SK-N-SH treated with all-trans-retinoic acid at 6 μM for 48 hours (cell line): ENCODE results near the gene EGFL7.

ENCODE experiments used
- ATAC-seq: fragments of 200-7000 bp; cut with Tn5 transposase; 3 replicates; pipeline ENCODE4 v1.9.1; 2020; ENCODE audit warnings: mild to moderate bottlenecking, moderate library complexity
- BACH2 ChIP-seq: fragments of 250-450 bp; sonication (Bioruptor Pico); IDR thresholded peaks from 2 replicates; pipeline ENCODE4 v1.9.0; 2021; ENCODE audit warnings: mild to moderate bottlenecking, borderline replicate concordance
- CSDC2 ChIP-seq: fragments of 250-450 bp; sonication (Bioruptor Pico); IDR thresholded peaks from 2 replicates; pipeline ENCODE4 v1.5.0; 2020; ENCODE audit warnings: mild to moderate bottlenecking, moderate library complexity
- ESRRG ChIP-seq: fragments of 250-450 bp; sonication (Bioruptor Pico); IDR thresholded peaks from 2 replicates; pipeline ENCODE4 v1.6.1; 2021; ENCODE audit warnings: mild to moderate bottlenecking
- GLIS3 ChIP-seq: fragments of 250-450 bp; sonication (Bioruptor Pico); IDR thresholded peaks from 2 replicates; pipeline ENCODE4 v1.5.0; 2020; ENCODE audit warnings: mild to moderate bottlenecking, moderate library complexity
- ISL1 ChIP-seq: fragments of 250-450 bp; sonication (Bioruptor Pico); IDR thresholded peaks from 2 replicates; pipeline ENCODE4 v2.1.2; 2022; ENCODE audit warnings: mild to moderate bottlenecking, moderate library complexity
- OSR1 ChIP-seq: fragments of 250-450 bp; sonication (Bioruptor Pico); IDR thresholded peaks from 2 replicates; pipeline ENCODE4 v1.8.0; 2022; ENCODE audit warnings: moderate library complexity, mild to moderate bottlenecking, inconsistent platforms
- PPARA ChIP-seq: fragments of 250-450 bp; sonication (Bioruptor Pico); IDR thresholded peaks from 2 replicates; pipeline ENCODE4 v1.5.0; 2020; ENCODE audit warnings: mild to moderate bottlenecking, borderline replicate concordance
- RARB ChIP-seq: fragments of 250-450 bp; sonication (Bioruptor Pico); IDR thresholded peaks from 2 replicates; pipeline ENCODE4 v1.8.0; 2021; ENCODE audit warnings: mild to moderate bottlenecking, moderate library complexity
- TCF4 ChIP-seq: fragments of 250-450 bp; sonication (Bioruptor Pico); IDR thresholded peaks from 2 replicates; pipeline ENCODE4 v1.8.0; 2021; ENCODE audit warnings: mild to moderate bottlenecking, moderate library complexity, borderline replicate concordance
- TOX ChIP-seq: fragments of 250-450 bp; sonication (Bioruptor Pico); IDR thresholded peaks from 2 replicates; pipeline ENCODE4 v1.8.0; 2021; ENCODE audit warnings: mild to moderate bottlenecking, moderate library complexity, borderline replicate concordance
- ZC3H10 ChIP-seq: fragments of 250-450 bp; sonication (Bioruptor Pico); IDR thresholded peaks from 2 replicates; pipeline ENCODE4 v1.5.1; 2021; ENCODE audit warnings: mild to moderate bottlenecking, moderate library complexity
- ZFP3 ChIP-seq: fragments of 250-450 bp; sonication (Bioruptor Pico); IDR thresholded peaks from 2 replicates; pipeline ENCODE4 v1.5.0; 2020; ENCODE audit warnings: mild to moderate bottlenecking, moderate library complexity
- ZFP30 ChIP-seq: fragments of 450-650 bp; formaldehyde crosslinking; IDR thresholded peaks from 2 replicates; pipeline ENCODE4 v1.5.0; 2022; ENCODE audit warnings: mild to moderate bottlenecking, moderate library complexity
- ZNF565 ChIP-seq: fragments of 450-650 bp; formaldehyde crosslinking; conservative IDR thresholded peaks from 2 replicates; pipeline ENCODE4 v1.5.0; 2020; ENCODE audit warnings: low read depth, mild to moderate bottlenecking, moderate library complexity
- ZNF70 ChIP-seq: fragments of 450-650 bp; formaldehyde crosslinking; IDR thresholded peaks from 2 replicates; pipeline ENCODE4 v1.5.0; 2020; ENCODE audit warnings: mild to moderate bottlenecking, moderate library complexity
- ZNF8 ChIP-seq: fragments of 450-650 bp; formaldehyde crosslinking; IDR thresholded peaks from 2 replicates; pipeline ENCODE4 v1.5.0; 2020; ENCODE audit warnings: mild to moderate bottlenecking, moderate library complexity
- TF ChIP-seq, protein P1 (sequence below): fragments of 250-450 bp; sonication (Bioruptor Pico); IDR thresholded peaks from 2 replicates; pipeline ENCODE4 v1.5.0; 2020; ENCODE audit warnings: mild to moderate bottlenecking, moderate library complexity
- TF ChIP-seq, protein P2 (sequence below): fragments of 250-450 bp; sonication (Bioruptor Pico); IDR thresholded peaks from 2 replicates; pipeline ENCODE4 v1.5.1; 2020; ENCODE audit warnings: low read depth, mild to moderate bottlenecking, moderate library complexity
- TF ChIP-seq, protein P3 (sequence below): fragments of 250-450 bp; sonication (Bioruptor Pico); IDR thresholded peaks from 2 replicates; pipeline ENCODE4 v1.8.0; 2020; ENCODE audit warnings: mild to moderate bottlenecking, moderate library complexity, borderline replicate concordance
- TF ChIP-seq, protein P4 (sequence below): fragments of 250-450 bp; sonication (Bioruptor Pico); IDR thresholded peaks from 2 replicates; pipeline ENCODE4 v1.8.0; 2021; ENCODE audit warnings: low read depth, mild to moderate bottlenecking, moderate library complexity, borderline replicate concordance

The EGFL7 gene

DNA sequence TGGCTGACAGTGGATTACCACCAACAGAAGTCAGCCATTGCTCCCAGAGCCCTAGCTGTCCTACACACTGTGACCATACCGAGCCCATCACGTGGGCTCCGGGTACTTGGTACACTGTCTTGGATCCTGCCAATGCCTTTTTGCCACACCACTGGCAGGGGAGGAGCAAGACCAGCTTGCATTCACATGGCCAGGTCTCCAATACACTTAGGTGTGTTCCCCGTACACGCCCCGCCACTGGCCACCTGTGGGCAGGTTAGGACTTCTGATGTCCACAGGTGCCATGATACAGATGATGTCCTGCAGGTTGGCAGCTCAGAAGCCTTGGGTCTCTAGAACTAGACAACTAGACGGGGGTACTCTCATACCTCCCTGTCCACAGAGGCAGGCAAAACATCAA lies 44.3 kb downstream of the EGFL7 start:
- no peak for ATAC-seq
- no peak for TF ChIP-seq ZFP3 (CRISPR knock-in tag)
- no peak for TF ChIP-seq OSR1 (CRISPR knock-in tag)
- no peak for TF ChIP-seq ZC3H10 (CRISPR knock-in tag)
- TF ChIP-seq, protein P1, sequence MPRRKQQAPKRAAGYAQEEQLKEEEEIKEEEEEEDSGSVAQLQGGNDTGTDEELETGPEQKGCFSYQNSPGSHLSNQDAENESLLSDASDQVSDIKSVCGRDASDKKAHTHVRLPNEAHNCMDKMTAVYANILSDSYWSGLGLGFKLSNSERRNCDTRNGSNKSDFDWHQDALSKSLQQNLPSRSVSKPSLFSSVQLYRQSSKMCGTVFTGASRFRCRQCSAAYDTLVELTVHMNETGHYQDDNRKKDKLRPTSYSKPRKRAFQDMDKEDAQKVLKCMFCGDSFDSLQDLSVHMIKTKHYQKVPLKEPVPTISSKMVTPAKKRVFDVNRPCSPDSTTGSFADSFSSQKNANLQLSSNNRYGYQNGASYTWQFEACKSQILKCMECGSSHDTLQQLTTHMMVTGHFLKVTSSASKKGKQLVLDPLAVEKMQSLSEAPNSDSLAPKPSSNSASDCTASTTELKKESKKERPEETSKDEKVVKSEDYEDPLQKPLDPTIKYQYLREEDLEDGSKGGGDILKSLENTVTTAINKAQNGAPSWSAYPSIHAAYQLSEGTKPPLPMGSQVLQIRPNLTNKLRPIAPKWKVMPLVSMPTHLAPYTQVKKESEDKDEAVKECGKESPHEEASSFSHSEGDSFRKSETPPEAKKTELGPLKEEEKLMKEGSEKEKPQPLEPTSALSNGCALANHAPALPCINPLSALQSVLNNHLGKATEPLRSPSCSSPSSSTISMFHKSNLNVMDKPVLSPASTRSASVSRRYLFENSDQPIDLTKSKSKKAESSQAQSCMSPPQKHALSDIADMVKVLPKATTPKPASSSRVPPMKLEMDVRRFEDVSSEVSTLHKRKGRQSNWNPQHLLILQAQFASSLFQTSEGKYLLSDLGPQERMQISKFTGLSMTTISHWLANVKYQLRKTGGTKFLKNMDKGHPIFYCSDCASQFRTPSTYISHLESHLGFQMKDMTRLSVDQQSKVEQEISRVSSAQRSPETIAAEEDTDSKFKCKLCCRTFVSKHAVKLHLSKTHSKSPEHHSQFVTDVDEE: no peak
- TF ChIP-seq, protein P2, sequence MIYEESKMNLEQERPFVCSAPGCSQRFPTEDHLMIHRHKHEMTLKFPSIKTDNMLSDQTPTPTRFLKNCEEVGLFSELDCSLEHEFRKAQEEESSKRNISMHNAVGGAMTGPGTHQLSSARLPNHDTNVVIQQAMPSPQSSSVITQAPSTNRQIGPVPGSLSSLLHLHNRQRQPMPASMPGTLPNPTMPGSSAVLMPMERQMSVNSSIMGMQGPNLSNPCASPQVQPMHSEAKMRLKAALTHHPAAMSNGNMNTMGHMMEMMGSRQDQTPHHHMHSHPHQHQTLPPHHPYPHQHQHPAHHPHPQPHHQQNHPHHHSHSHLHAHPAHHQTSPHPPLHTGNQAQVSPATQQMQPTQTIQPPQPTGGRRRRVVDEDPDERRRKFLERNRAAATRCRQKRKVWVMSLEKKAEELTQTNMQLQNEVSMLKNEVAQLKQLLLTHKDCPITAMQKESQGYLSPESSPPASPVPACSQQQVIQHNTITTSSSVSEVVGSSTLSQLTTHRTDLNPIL (CRISPR knock-in tag): no peak
- no peak for TF ChIP-seq ISL1 (CRISPR knock-in tag)
- TF ChIP-seq GLIS3 (CRISPR knock-in tag): no peak
- no peak for TF ChIP-seq TCF4 (CRISPR knock-in tag)
- no peak for TF ChIP-seq TOX
- no peak for TF ChIP-seq ZNF70
- TF ChIP-seq, protein P3, sequence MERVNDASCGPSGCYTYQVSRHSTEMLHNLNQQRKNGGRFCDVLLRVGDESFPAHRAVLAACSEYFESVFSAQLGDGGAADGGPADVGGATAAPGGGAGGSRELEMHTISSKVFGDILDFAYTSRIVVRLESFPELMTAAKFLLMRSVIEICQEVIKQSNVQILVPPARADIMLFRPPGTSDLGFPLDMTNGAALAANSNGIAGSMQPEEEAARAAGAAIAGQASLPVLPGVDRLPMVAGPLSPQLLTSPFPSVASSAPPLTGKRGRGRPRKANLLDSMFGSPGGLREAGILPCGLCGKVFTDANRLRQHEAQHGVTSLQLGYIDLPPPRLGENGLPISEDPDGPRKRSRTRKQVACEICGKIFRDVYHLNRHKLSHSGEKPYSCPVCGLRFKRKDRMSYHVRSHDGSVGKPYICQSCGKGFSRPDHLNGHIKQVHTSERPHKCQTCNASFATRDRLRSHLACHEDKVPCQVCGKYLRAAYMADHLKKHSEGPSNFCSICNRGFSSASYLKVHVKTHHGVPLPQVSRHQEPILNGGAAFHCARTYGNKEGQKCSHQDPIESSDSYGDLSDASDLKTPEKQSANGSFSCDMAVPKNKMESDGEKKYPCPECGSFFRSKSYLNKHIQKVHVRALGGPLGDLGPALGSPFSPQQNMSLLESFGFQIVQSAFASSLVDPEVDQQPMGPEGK (CRISPR knock-in tag): no peak
- TF ChIP-seq CSDC2 (CRISPR knock-in tag): no peak
- no peak for TF ChIP-seq ZNF565
- TF ChIP-seq, protein P4, sequence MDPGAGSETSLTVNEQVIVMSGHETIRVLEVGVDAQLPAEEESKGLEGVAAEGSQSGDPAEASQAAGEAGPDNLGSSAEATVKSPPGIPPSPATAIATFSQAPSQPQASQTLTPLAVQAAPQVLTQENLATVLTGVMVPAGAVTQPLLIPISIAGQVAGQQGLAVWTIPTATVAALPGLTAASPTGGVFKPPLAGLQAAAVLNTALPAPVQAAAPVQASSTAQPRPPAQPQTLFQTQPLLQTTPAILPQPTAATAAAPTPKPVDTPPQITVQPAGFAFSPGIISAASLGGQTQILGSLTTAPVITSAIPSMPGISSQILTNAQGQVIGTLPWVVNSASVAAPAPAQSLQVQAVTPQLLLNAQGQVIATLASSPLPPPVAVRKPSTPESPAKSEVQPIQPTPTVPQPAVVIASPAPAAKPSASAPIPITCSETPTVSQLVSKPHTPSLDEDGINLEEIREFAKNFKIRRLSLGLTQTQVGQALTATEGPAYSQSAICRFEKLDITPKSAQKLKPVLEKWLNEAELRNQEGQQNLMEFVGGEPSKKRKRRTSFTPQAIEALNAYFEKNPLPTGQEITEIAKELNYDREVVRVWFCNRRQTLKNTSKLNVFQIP (CRISPR knock-in tag): no peak

DNA sequence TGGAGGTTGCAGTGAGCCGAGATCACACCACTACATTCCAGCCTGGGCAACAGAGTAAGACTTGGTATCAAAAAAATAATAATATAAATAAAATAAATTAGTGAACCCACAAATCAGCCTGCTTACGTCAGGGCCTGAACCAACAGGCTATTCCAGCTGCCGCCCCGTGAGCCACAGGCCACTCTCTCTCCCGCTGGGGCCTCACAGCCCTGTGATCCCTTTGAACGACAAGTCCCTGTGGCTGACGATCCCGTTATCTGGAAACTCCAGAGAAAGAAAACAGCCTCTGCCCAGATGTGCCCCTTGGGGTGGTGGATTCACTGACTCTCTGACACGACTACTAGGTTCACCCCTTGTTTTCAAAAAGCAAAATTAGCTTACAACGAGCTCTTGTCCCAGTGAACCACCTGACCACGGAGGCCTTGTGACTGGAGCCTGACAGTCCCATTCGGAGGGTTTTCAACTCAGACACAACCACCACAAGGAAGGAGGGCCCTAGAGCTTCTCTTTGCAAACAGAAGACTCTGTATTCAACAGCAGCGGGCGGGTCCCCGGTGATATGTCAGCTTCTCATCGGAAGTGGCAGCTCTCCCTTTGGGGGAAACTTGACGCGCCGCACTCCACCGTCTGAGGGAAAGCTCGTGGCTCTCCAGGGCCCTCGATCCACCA lies 45.3 kb downstream of the EGFL7 start:
- ATAC-seq: no peak
- no peak for TF ChIP-seq ZNF565
- TF ChIP-seq, protein P4 (CRISPR knock-in tag): no peak
- TF ChIP-seq RARB: no peak
- no peak for TF ChIP-seq ZC3H10 (CRISPR knock-in tag)
- TF ChIP-seq, protein P3 (CRISPR knock-in tag): no peak
- no peak for TF ChIP-seq ZNF8 (CRISPR knock-in tag)
- TF ChIP-seq TCF4 (CRISPR knock-in tag): no peak
- TF ChIP-seq BACH2 (CRISPR knock-in tag): no peak
- TF ChIP-seq OSR1 (CRISPR knock-in tag): no peak
- TF ChIP-seq ESRRG: no peak
- no peak for TF ChIP-seq ISL1 (CRISPR knock-in tag)
- no peak for TF ChIP-seq PPARA
- TF ChIP-seq ZFP30 (CRISPR knock-in tag): no peak
- no peak for TF ChIP-seq CSDC2 (CRISPR knock-in tag)
